ENCODE data around the gene LRRC4C.
"Not testable (repeated sequence)": the region's sequence is repeated elsewhere in the genome, so short reads cannot be mapped to it uniquely, and the experiment has no call there.

Gene LRRC4C

DNA sequence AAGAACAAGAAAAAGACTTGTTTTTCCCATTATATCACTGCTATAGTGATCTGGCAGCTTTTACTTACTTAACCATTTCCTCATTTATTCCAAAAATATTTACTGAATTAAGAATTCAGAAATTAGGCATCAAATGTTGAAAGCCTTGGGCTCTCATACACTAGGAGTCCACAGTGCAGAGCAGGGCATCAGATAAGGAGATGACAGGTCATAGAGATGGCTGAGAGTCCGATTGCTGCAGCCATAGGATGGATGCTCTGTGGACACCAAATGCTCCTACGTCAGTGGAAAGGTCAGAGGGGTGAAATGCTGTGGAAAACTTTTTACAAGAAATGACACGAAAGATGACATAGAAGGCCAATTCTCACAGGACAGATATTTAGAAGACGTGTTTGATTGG lies 771.1 kb downstream of the LRRC4C start:
- no peak for DNase-seq (ENCODE audit: low spot score)

DNA sequence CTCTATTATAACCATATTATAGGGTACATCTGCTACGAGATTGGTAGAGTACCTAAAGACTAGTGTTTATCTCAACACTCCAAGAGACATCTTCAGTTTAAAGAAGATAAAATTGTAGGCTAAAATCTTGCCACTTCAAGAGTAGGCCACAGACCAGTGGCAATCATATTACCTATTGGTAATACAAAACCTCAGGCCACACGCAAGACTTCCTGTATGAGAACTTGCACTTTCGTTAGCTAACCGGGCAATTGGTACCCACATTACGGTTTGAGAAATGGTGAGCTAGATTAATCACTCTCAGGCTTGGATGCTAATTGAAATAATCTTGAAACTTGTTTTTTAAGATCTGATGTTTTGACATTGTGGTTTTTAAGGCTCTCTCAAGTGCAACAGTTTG lies 772.7 kb downstream of the LRRC4C start:
- no peak for DNase-seq (ENCODE audit: low spot score)

DNA sequence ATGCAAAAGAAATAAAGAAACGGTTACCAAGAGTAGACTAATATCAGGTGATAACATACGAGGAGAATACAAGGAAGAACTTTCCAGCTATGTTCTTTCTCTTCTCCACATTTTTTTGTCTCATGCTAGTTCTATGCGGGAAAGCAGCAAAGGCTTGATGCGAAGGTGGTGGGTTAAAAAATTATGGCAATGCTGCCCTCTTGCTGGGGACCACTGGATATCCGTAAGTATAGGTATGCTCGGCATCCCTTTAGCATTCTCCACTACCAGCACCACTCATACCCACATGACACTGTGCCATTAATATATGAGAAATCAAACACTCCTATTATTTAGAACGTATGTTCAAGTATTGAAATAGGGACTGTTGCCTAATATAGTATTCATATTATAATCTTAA lies 776.4 kb downstream of the LRRC4C start:
- no peak for DNase-seq (ENCODE audit: low spot score)

DNA sequence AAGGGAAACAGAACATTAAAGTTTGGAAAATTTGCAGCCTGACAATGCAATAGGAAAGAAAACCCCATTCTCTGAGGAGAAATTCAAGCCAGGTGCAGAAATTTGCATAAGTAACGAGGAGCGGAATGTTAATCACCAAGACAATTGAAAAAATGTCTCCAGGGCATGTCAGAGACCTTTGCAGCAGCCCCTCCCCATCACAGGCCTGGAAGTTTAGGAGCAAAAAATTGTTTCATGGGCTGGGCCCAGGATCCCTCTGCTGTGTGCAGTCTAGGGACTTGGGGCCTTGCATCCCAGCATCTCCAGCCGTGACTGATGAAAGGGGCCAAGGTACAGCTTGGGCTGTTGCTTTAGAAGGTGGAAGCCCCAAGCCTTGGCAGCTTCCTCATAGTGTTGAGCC lies 780.2 kb downstream of the LRRC4C start:
- no peak for DNase-seq (ENCODE audit: low spot score)

DNA sequence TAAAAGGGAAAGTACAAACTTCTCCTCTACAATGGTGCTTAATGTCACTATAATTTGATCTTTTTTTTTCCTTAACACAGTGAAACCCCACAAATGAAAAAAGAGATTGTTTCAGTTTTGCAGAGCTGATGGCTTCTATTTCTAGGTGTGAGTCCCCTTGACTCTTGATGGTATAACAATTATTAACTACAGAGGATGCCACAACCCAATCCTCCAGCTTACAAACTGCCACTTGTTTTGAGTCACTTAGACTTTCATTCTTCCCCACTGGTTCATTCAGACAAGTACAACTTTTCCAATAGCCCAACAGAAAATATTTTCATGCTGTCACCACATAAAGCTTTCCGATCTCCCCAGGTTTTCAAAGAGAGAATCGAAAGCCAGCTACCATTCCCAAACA lies 812.2 kb downstream of the LRRC4C start:
- DNase-seq (ENCODE audit: low spot score): no peak

DNA sequence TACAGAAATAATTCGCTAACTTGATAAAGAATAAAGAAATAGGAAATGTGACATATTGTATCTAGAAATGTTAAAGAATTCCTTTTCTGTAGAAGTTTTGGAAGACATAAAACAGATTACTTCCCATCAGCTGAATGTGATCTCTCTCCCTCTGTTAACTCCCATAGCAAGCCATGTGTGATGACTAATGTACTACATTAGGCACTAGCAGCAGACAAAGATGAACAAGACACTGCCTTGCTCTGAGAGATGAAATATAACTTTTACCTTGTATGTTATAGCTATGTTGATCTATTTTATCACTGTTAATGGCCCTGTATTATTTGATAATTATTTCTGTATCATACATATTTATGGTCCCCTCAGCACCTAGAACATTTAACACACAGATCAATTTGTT lies 817.2 kb downstream of the LRRC4C start:
- no peak for DNase-seq (ENCODE audit: low spot score)

DNA sequence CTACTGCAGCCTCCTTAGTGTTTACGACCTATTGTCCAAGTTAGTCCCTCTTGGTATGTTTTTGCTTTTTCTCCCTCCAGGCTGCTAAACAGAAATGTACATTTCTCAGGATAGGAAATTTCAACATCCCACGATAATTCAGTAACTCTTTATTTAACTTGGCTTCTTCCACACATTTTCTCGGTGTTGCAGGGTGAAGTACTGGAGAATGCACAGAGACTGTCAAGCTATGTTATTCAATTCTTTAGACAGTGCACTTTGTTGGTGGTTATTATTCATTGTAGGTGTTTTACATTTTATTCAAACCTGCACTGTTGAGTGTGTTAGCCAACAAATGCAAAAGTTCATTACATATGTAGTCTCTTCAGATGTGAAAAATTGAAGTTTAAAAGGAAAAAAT lies 839.8 kb downstream of the LRRC4C start:
- no peak for DNase-seq (ENCODE audit: low spot score)

DNA sequence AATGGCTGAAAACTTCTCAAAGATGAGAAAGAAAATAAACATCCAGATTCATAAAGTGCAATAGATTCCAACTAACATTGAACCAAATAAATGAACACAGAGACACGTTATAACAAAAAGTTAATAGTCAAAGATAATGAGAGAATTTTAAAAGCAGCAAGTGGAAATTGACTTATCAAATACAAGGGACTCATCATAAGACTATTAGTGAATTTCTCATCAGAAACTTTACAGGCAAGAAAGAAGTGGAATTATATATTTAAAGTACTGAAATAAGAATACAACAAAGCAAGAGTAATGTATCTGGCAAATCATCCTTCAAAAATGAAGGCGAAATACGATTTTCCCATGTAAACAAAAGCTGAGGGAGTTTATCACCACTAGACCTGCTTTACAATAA lies 852.7 kb downstream of the LRRC4C start:
- no peak for DNase-seq (ENCODE audit: low spot score)

DNA sequence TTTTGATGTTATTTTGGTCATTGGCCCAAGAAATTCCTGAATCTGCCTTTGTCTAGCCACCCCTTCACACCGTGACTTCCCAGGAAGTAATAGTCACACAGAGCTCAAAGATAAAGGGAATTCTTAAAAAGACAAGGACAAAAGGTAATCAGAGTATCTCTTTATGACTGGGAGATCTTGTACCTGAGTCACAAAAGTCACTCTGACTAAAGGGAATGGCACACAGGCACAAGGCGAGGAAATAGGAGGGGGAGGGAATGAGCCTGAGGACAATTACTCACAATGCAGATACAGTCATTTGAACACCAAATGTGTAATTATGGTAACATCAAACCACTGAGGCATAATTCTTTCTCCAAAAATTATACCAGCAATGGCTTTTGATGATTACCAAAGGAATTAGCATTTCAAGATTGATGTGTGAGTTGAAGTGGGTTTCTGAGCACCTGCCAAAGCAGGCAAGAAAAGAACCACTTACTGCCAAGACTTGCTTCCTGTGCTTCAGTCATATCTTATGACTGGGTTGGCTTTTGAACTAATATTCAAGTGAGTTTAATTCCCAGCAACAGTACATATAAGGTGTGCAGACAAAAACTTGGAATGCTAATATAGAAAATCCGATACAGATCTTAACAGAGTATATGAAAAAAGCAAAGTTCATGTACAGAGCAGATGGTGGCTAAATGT lies 856.4 kb downstream of the LRRC4C start:
- DNase-seq (ENCODE audit: low spot score): no peak

DNA sequence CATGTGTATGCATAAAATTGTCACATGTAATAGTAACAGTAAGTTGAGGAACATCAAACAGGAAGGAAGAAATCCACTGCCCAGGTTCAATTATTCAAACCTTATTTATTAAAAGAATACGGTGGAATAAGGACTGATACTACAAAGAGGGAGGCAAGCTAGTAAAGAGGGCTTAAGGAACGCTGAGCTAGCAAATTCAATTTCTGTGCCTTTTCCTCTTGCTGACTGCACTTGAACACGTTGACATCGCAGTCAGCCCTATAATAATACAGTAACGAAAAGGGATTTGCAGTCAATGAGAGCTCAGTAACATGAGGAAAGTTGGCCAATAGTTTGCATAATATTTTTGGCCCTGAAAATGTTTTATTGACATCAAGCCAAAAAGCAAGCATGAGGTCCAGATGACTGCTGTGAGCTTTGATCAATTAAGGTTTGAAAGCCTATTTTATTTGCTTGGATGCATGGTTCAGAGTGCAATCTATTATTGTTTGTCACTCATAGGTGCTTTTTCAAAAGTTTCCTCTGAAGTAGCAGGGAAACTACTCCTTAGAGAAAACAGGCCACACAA lies 861.8 kb downstream of the LRRC4C start:
- no peak for DNase-seq (ENCODE audit: low spot score)

DNA sequence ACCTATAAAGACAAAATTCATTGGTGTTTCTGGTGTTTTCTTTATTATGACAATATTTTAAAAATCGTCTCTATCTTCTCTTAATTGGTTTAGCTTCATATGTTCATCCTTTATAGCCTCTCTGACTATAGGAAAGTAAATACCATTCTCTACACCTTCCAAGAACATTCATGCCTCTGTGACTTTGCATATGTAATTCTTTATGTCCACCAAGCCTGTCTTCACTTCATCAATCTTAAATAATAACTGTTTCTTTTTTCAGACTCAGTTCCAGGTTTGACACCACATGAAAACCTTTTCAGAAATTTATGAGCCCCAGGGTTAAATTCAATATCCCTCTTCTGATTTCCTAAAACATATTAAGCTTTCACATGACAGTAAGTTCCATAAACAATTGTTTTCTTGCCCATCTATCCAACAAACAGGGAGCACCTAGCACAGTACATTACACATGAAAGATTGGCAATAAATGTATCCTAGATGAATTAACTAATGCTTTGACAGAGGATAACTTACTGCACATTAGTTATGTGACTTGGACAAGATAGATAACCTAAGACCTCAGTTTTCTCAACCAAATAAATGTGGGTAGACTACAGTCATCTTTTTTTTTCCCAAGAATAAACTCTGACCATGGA lies 886.1 kb downstream of the LRRC4C start:
- no peak for DNase-seq (ENCODE audit: low spot score)

DNA sequence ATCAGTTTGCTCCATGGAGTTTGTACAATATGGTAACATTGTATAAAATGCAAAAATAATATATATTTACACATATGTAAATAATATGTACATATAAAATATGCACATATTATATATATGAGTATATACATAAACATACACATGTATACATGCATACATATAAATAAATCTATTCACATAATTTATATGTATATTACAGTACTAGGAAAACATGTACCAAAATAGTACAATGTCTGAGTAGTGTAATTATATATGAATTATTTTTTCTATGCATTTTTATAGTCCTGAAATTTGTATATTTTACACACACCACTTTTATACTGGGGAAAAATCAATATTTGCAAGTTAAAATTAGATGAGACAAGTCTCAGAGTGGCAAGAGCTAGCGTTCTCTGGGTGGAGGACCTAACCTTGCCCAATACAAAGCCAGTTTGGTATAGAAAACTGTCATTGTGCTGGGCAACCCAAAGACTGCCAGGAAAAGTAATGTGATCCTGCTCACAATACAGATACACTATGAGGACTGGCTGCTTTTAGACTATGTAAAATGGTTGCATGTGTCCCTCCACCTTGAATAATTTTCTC lies 889.4 kb downstream of the LRRC4C start:
- no peak for DNase-seq (ENCODE audit: low spot score)

DNA sequence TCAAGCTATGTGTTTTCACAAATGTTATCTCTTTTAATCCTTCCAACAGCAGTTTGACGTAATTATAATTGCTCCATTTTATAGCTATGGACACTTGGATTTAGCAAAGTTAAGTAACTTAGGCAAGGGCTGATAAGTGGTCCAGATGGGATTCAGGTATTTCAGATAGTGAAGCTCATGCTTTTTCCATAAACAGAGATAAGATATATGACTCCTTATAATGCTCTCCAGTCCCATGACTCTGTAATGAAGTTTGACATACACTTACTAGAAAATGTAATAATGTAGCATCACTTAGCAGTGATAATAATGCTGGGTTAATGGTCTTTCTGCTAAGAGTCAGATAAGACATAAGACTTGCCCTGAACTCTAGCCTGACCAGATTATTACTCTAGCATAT lies 892.1 kb downstream of the LRRC4C start:
- no peak for DNase-seq (ENCODE audit: low spot score)

DNA sequence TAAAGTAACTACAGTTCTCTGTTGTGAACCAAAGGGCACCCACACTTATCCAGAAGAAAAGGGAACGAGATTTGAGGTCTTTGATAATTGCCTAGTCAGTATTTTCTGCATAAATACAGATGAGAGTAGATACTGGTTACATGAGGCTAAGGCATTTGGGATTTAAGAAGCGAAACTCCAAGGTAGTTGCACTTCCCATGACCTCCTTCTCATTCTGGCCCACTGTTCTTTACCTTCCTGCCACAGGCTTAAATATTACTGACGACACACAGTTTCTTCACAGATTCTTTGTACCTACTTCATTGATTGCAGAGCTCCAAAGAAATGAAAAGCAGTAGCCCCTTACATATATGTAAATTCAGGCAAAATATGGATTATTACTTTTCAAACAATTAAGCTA lies 915.3 kb downstream of the LRRC4C start:
- DNase-seq (ENCODE audit: low spot score): no peak

DNA sequence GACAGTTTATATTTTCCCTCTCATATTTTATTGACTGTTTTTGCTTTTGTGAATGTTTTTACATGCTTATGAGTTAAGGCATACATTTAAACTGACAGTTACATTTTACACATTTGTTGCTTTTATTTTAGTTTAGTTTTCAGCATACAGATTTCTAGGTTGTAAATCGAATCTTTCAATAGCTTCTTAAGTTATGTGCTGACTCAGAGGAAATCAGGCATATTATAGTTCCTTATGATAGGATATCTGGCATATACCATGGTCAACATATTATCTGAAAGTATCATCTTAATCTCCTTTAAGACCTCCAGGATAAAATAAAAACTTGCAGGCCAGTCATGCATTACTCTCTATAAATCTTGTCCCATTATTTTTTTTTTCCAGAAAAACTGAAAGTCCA lies 916.6 kb downstream of the LRRC4C start:
- DNase-seq (ENCODE audit: low spot score): no peak

DNA sequence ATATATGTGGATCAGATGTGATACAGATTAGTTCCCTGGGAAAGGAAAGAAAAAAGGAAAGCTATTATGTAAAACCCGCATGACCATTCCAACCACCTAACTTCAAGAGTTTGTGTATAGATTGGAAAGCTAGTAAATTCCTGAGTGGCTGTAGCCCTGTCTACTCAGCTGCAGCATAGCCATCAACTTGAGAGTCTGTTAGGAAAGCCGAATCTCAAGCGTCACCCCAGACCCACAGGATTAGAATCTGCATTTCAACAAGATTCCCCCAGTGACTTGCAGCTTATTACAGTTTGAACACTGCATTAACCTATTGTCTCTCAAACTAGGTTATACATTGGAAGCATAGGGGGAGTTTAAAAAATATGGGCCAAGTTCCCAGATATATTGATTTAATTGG lies 921.7 kb downstream of the LRRC4C start:
- no peak for DNase-seq (ENCODE audit: low spot score)

DNA sequence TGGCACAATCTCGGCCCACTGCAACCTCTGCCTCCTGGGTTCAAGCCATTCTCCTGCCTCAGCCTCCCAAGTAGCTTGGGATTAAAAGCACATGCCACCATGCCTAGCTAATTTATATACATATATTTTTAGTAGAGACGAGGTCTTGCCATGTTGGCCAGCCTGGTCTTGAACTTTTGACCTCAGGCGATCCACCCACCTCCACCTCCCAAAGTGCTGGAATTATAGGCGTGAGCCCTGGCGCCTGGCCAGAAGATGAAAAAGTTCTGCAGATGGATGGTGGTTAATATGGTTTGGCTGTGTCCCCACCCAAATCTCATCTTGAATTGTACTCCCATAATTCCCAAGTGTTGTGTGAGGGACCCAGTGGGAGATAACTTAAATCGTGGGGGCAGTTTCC lies 937.4 kb downstream of the LRRC4C start:
- DNase-seq (ENCODE audit: low spot score): not testable (repeated sequence)

DNA sequence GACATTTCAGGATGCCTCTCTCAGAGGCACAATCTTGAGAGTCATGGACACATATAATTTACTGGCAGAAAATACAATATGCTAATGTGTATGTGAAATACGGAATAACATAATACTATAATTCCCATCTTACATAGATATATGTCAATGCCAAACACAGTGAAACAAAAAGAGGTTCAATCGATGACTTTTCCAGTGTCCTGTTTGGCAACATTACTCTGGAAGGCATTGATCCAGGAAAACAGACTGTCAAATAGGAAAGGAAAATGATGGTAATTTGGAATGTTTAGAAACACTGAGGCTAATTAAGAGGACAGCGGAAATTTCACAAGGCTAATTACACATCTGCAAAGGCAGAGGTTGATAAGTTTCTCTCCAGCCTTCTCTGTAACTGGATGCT lies 942.3 kb downstream of the LRRC4C start:
- DNase-seq (ENCODE audit: low spot score): no peak

DNA sequence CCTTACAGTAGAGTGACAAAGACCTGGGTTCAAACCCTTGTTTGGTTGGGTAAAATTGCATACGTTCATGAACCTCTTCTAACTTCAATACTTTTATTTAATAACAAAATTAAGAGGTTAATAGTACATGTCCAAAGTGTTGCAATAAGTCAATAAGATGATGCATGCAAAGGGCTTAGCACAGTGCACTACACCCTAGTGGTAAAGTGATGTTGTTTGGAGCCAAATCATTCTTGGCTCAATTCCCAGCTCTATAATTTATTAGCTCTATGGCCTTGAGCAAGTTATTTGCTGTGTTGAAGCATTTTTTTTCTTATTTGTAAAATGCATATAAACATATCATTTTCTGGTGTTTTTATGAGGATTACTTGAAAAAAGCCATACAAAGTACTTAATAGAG lies 945.3 kb downstream of the LRRC4C start:
- DNase-seq (ENCODE audit: low spot score): no peak

DNA sequence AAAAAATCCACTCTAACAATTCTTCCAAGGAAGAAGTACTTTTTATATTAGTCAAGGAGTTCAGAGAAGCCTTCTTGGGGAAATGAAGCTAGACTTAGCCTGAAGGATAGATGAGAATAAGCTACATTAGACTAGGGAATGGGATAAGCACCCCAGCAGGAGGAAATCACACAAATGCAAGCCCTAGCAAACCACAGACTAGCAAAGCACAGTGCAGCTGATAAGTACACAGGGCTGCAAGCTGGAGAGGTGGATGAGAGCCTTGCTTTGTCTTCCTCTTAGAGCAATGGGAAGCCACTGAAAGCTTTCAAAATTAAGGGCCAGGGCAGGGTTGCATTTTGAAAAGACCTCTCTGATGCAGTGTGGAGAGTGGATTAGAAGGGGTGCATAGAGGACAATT lies 946.2 kb downstream of the LRRC4C start:
- DNase-seq (ENCODE audit: low spot score): no peak

DNA sequence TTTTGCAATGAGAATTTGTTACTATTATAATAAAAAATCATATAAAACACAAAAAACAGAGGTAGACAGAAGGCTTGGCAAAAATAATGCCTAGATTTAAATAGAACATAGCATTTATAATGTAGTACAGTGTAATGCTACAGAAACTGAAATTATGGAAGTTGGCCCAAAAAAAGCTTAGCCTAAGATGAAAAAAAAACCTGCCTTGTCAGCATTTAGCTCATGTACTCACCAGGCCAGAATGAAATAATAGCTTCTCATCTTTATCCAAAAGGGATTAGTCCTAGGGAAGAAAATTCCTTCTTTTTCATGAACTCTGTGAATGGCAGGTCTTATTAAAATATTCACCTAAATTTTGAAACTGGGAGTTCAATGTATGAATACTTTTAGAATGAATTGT lies 951.1 kb downstream of the LRRC4C start:
- DNase-seq (ENCODE audit: low spot score): no peak

DNA sequence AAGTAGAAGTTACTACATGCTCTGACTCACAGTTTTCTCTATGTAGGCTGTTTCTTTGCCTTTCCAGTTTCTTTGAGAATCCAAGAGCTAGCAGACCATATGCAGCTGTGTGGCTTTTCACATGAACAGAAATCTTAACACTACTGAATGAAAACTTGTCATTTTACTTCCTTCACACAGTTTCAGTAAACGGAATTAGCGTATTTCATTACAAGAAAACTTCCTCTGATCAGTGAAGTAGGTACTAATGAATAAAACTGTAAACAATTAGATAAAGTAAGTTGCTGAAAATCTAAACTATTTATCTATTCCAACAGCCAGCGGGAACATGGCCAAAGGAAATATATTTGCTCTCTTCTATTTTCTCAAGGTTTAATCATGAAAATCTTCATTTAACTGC lies 953.2 kb downstream of the LRRC4C start:
- DNase-seq (ENCODE audit: low spot score): no peak

DNA sequence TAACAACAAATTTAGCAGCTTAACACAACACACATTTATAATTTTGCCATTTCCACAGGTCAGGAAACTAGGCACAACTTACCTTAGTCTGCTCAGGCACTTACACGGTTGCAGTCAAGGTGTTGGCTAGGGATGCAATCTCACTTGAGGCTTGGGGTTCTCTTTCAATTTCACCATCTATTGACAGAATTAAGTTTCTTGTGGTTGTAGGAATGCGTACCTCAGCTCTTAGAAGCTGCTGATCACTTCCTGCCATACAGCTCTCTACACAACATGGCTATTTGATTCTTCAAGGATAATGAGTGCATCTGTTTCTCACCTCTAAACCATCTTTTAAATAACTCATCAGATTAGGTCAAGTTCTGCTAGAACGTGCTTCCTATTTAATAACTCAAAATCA lies 968.1 kb downstream of the LRRC4C start:
- DNase-seq (ENCODE audit: low spot score): no peak

DNA sequence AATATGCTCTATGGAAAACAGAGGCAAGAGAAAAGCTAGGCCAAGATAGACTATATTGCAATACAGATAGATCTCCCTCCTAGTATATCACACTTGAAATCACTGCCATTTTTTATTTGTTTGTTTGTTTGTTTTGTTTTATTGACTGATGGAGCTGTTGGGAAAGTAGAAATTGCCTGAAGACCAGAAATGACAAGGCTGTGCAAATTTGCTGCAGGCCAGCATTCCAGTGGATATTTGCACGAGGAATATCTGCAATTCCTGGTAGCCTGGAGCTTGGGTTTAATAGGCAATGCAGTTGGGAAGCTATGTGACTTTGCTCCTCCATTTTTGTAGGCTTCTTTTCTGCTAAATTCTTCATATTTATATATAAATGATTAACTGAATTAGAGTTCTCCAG lies 991.7 kb downstream of the LRRC4C start:
- no peak for DNase-seq (ENCODE audit: low spot score)

Data from globus pallidus (tissue), 1 donor.